Measurements from ENCODE around the gene CAMSAP3.
A peak's percentile ranks its signal among the peaks of the same experiment; 100 is the strongest.

Gene CAMSAP3

DNA sequence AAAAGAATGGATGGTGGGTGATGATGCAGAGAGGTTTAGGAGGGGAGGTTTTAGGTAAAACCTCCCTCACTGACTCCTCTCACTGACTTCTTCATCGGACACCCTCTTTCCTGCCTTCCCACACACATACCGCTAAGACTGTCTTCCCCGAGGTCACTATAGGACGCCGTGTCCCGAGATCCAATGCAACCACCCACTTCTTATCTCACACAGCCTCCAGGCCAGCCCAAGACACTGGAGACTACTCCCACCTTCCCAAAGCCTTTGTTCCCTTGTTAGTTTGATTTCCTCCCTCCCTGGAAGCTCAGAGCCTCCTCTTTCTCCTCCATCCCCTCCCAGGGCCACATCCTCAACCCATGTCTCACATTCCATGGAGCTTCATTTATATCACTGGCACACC, 16.5 kb upstream of the CAMSAP3 start:
- no peak for DNase-seq

DNA sequence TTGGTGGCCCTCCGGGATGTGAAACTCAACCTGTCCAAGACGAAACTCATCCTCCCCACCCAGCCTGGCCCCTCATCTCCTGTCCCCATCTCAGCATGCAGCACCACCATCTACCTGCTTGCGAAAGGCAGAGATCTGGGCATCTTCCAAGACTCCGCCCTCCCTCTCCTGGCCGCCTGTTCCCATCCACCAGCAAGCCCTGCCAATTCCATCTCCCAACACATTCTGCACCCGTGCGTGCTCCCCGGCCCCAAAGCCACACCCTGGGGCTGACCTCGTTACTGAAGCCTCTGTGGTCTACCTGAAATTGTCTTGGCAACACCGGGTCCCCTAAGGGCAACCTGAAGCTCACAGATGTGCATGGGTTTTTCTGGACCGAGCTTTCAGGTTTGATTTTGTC, 13.2 kb upstream of the CAMSAP3 start:
- DNase-seq = no peak

DNA sequence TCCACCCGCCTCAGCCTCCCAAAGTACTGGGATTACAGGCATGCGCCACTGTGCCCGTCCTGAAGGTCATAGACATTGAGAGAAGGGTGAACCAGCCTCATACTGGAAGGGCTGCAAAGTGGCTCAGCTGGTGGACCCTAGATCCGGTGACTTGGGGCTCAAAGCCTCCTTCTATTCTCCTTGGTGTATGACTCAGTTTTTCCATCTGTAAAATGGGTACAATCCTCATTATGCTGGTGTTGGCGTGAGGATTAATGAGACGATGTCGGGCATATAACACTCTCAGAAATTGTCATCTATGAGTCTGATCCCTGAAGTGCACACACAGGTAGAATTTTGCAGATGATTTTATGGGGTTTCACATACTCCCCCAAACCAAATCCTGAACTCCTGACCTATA, 5.8 kb upstream of the CAMSAP3 start:
- DNase-seq = no peak

DNA sequence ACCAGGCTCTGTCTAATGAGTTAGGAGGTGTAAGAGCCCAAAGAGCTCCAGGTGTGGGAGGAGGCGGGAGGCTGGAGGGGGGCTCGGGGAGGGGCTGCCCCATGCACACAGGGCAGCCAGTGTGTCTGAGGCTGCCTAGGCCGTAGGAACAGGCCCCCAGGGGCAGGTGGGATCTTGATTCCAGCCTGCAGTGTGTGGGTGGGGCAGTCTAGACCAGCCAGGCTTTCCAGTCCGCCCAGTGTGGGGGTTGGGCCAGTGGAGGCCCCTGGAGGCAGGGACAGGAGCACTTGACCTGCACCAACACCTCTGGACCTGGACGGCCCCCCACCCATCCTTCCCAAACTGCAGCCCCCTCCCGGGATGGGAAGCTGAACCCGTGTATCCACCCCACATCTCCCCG, 5.4 kb upstream of the CAMSAP3 start:
- no peak for DNase-seq

DNA sequence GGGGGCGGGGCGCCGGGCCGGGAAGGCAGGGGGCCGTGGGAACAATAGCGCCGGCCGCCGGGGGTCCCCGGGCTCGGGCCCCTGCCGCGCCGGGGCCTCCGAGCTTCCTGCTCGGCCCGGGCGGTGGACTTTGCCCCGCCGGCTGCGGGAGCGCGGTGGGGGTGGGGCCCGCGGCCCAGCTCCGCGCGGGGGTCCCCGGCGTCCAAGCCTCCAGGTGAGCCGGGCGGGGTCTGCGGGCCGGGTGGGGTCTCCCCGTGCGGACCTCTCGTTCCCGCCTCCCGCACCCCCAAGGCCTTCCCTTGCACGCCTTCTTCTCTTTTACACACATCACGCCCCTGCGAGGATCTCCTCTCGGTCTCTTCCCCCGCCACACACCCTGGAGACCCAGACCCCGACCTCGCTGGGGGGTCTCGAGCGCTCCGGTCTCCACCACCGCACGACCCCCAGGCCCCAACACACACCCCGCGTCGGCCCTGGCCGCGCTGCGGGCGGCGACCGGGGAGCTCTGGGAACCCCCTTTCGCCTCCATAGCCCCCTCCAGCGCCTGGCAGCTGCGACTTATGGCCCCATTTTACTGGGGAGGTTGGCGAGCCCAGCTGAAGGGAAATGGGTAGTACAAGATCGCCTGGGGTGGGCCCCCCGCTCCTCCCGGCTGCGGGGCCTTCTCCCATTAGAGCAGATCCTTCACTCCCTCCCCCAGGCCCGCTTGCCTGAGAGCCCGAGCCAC, 711 bp downstream of the CAMSAP3 start:
- DNase-seq = no peak

DNA sequence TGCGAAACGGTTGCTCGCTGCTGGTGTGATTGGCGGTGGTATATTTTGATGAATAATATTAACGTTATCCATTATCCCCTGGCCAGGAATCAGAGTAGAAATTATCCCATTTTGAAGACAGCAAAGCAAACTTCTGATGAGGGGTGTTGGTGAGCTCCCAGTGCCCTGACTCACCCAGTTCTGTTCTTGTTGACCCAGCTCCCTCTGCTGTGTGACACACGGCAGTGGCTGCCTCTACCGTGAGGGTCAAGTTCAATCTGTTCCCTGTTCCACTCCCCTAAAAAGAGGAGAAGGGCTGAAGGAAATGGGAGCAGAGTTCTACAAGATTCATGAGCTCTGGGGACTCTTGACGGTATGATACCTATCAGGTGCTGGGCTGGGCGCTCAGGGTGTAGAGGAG, 2.0 kb downstream of the CAMSAP3 start:
- no peak for DNase-seq

DNA sequence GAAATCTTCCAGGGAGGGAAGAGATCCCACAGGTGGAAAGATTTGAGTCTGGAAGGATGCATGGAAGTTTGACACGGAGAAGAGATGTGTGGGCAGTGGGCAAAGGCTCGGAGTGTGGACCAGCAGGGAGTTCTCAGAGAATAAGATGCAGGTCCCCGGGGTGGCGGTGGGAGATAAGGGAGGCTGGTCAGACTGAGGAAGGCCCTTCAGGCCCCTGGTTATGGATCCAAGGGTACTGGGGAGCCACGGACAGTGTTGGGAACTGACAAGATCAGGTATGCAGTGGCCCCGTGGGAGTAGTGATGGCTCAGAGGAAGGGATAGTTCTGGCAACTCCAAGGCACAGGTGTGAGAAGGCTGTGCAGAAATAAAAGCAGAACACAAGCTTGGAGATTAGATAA, 2.5 kb downstream of the CAMSAP3 start:
- no peak for DNase-seq

DNA sequence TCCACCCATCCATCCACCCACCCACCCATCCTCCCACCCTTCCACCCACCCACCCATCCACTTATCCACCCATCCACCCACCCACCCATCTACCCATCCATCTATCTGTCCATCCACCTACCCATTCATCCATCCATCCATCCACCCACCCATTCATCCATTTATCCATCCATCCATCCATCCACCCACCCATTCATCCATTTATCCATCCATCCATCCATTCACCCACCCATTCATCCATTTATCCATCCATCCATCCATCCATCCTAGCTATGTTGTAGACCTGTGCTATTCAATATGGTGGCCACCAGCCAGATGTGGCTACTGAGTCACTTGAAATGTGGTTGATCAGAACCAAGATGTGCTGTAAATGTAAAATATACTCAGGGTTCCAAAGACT, 5.1 kb downstream of the CAMSAP3 start:
- no peak for DNase-seq

DNA sequence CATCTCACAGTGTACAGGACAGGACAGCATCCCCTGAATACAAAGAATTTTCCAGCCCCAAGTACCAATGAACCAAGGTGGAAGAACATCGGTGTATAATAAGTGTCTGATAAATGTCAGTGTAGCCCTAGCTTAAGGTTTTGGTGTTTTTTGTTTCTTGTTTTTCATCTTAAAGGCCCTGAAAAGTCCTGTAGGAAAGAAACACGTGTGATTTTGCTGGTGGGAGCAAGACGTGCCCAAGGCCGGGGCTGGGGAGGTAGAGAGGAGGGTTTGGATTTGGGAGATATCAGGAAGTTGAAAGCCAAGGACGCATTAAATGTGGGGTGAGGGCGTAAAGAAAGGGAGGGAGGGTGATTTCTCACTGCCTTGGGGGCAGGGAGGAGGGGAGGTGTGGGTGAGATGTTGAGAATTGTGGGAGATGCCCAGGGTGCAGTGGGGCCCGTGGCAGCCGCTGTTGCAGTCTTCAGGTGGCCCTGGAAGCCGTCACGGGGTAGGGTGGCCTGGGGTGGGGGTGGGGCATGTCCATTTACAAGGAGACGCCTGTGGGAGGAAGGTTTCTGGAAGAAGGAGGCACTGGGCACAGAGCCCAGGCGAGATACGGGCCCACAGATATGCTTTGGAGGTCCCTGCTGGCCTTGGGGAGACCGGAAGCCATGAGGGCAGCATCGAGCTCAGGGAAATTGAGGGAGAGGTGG, 6.7 kb downstream of the CAMSAP3 start:
- no peak for DNase-seq

DNA sequence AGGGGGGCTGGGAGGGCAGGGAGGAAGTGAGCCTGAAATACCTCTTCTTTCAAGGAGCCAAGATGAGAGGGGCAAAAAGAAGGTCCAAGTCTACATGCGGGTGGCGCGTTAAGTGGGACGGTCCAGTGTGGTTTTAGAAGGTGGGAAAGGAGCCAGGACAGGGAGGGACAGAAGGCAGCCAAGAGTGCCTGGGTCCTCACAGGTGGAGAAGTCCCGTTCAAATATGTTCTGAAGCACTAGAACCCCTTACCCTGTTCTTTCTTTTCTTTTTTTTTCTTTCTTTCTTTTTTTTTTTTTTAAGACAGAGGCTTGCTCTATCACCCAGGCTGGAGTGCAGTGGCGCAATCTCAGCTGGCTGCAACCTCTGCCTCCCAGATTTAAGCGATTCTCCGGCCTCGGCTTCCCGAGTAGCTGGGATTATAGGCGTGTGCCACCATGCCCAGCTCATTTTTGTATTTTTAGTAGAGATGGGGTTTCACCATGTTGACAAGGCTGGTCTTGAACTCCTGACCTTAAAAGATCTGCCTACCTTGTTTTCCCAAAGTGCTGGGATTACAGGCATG, 7.4 kb downstream of the CAMSAP3 start:
- no peak for DNase-seq

DNA sequence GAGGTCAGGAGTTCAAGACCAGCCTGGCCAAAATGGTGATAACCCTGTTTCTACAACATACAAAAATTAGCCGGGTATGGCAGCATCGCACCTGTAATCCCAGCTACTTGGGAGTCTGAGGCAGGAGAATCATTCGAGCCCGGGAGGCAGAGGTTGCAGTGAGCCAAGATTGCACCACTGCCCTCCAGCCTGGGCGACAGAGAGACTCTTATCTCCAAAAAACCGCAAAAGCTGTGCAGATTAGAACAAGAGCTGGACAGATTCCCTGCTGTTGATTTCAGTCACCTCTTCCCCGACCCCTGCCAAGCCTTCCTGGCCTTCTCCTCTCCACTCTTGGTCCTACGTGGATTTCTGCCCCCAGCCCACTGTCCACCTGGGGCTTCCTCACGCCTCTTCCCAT, 8.3 kb downstream of the CAMSAP3 start:
- DNase-seq = no peak

DNA sequence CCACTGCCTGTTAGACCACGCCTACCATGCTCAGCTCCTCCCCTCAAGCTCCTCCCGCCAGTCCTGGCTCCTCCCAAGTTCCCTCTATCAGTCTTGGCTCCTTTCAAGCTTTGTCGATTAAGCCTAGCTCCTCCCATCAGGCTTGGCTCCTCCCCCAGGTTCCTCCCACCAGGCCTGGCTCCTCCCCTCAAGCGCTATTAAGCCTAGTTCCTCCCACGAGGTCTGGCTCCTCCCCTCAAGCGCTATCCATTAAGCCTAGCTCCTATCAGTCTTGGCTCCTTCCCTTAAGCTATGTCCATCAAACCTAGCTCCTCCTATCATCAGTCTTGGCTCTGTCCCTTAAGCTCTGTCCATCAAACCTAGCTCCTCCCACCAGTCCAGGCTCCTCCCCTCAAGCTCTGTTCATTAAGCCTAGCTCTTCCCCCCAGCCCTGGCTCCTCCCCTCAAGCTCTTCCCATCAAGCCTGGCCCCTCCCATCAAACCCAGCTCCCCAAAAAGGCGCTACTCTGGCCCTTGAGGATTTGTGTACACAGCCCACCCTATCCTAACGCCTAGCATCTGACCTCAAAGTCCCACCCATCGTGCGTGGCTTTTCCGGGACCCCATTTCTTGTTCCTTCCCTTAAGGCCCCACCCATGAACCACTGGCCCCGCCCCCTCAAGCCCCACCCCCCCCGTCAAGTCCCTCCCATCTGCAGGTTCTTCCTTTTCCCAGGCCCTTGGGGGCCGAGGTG, 10.0 kb downstream of the CAMSAP3 start:
- peak; percentile 16 for DNase-seq

DNA sequence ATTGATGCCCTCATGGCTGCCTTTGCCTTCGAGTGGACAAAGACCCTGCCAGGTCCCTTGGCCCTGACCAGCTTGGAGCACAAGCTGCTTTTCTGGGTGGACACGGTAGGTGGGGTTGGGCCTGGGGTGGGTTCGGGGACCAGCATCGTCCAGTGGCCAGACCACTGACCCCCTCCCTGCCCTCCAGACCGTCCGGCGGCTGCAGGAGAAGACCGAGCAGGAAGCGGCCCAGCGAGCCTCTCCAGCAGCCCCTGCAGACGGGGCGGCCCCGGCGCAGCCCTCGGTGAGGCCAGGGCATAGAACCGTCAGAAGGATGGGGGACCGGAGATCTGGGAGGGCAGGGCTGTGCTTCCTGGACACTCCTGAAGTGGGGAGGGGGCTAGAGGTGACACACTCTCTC, 10.6 kb downstream of the CAMSAP3 start:
- no peak for DNase-seq

DNA sequence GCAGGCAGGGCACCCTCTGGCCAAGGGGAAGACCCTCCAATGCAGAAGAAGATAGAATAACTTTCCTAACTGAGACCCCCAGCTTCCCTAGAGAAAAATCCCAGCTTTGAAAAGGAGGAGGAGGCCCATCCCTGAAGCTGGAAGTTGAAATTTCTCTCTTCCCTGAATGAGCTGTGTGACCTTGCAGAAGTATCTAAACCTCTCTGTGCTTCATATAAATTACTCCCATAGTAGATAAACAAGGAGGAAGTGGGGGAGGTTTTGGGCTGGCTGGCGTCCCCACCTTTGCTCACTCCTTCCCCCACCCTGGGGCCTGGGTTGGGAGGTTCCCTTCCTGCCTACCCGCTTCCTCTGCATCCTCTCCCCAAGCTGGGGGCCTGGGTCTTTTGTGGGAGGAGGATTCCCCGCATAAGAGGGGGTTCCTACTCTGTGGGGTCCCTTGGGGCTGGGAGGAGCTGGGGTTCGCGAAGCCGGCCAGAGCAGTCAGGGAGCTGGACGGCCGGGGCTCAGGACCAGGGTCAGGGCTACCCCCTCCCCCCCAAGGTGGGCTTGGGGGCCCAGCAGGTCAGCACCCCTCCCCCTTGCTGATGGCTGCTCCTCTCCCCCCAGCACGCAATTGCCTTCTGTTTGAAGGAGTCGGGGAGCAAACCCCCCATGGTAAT, 11.7 kb downstream of the CAMSAP3 start:
- DNase-seq = no peak

DNA sequence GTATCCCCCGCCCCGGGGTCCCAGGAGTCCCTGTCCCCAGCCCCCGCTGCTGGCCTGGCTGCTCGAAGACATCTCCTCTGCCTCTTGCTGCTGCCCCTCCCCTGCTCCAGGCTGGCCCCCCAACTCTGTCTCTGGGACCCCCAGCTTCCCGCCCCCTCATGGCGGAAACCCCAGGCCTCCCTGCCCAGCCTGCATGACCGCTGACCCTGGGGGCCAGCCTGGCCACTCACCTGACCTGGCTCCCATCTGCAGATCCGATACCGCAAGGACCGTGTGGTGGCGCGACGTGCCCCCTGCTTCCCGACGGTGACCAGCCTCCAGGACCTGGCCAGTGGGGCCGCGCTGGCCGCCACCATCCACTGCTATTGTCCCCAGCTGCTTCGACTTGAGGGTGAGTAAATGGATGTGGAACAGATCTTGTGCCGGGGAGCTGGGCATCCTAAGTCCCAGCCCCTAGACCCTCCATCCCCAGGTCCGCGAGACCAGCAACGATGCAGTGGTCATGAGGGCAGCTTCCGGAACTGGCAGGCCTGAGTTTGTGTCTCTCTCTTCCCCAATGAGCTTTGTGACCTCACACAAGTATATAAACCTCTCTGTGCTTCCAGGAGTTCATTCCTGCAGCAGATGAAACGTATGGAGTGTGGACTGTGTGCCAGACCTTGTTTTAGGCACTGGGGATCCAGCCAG, 12.4 kb downstream of the CAMSAP3 start:
- no peak for DNase-seq

DNA sequence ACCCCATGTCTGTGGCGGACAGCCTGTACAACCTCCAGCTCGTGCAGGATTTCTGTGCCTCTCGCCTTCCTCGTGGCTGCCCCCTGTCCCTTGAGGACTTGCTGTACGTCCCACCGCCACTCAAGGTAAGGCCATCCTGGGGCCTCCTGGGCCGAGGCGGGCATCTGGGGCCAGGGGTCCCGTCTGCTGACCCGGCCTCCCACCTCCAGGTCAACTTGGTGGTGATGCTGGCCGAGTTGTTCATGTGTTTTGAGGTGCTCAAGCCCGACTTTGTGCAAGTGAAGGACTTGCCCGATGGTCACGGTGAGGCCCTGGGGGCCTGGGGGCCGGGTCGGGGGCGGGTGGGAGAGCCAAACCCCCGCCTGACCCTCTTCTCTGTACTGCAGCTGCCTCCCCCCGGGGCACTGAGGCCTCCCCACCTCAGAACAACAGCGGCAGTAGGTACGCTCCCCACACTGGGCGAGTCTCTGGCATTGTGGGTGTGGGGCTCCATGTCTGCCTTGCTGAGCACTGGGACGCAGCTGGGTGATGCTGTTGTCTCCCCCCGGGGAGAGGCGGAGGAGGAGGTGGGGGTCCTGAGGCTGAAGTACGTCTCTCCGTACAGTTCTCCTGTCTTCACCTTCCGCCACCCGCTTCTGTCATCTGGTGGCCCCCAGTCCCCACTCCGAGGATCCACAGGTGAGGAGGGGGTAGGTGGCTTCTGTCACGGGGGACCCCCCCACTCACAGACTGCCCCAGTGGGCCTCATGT, 15.0 kb downstream of the CAMSAP3 start:
- no peak for DNase-seq

DNA sequence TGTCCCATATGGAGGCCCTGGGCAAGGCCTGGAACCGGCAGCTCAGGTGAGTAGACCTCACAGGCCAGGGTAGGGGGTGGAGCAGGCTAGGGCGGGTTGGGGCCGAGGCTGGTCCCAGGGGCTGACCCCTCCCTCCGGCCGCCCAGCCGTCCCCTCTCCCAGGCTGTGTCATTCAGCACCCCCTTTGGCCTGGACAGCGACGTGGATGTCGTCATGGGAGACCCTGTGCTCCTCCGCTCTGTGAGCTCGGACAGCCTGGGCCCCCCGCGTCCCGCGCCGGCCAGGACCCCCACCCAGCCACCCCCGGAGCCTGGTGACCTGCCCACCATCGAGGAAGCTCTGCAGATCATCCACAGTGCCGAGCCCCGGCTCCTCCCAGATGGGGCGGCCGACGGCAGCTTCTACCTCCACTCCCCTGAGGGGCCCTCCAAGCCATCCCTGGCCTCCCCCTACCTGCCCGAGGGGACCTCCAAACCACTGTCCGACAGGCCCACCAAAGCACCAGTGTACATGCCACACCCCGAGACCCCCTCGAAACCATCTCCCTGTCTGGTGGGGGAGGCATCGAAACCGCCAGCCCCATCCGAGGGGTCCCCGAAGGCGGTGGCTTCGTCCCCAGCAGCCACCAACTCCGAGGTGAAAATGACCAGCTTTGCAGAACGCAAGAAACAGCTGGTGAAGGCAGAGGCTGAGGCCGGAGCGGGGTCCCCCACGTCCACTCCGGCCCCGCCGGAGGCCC, 16.0 kb downstream of the CAMSAP3 start:
- no peak for DNase-seq

DNA sequence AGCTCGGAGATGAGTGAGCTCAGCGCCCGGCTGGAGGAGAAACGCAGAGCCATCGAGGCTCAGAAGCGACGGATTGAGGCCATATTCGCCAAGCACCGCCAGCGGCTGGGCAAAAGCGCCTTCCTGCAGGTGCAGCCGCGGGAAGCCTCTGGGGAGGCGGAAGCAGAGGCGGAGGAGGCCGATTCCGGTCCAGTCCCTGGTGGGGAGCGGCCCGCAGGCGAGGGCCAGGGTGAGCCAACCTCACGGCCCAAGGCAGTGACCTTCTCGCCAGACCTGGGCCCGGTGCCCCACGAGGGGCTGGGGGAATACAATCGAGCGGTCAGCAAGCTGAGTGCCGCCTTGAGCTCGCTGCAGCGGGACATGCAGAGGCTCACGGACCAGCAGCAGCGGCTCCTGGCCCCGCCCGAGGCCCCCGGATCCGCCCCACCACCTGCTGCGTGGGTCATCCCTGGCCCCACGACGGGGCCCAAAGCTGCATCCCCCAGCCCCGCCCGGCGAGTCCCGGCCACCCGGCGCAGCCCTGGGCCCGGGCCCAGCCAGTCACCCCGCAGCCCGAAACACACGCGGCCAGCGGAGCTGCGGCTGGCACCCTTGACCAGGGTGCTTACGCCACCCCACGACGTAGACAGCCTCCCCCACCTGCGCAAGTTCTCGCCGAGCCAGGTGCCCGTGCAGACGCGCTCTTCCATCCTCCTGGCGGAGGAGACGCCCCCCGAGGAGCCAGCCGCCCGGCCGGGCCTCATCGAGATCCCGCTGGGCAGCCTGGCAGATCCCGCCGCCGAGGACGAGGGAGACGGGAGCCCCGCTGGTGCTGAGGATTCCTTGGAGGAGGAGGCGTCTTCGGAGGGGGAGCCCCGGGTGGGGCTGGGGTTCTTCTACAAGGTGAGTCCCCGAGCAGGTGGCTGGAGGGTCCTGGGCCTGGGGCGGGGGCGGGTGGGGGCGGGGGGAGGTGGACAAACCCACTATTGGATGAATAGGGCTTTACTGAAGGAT, 16.9 kb downstream of the CAMSAP3 start:
- DNase-seq = no peak

DNA sequence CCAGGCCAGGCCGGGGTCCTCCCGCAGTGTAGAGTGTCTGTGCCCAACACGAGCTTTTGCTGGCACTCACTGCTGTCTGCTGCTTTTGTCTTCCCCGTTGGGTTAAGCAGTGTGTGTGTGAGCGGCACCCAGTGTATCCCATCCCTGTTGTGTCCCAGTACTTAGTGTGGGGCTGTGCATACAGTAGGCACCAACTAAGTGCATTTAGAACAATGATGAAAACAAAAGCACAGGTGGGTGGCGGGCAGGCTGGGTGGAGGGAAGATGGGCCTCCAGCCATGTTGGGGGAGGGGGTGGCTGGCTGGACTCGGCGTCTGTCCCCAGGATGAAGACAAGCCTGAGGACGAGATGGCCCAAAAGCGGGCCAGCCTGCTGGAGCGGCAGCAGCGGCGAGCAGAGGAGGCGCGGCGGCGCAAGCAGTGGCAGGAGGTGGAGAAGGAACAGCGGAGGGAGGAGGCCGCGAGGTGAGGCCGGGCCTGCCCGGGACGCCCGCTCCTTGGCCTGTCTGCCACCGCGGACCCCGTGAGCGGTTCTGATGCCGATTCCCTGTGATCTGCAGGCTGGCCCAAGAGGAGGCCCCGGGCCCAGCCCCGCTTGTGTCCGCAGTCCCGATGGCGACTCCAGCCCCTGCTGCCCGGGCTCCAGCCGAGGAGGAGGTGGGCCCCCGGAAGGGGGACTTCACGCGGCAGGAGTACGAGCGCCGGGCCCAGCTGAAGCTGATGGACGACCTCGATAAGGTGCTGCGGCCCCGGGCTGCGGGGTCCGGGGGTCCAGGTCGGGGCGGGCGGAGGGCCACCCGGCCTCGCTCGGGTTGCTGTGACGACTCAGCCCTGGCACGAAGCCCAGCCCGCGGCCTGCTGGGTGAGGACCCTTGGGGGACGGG, 19.4 kb downstream of the CAMSAP3 start:
- DNase-seq = no peak

Data from fibroblast of skin of right biceps (primary cell).